Trophoblast cell (in vitro differentiated cells and primary cell): ENCODE data around the gene FYB1.
A peak's percentile ranks its signal among the peaks of the same experiment; 100 is the strongest.

Experiments used
- DNase-seq, 2 donors: peaks; one replicate each; pipeline ENCODE4 v3.0.0-alpha.2; 2016
- H2AFZ ChIP-seq: 2 replicates; pipeline ENCODE4 v1.6.1; 2013; ENCODE audit warnings: low read length, moderate library complexity, mild to moderate bottlenecking; ENCODE audit not compliant: insufficient read depth, poor library complexity
- H2AK5ac ChIP-seq: 2 replicates; pipeline ENCODE4 v1.6.1; 2013; ENCODE audit warnings: mild to moderate bottlenecking, low read length
- H2BK120ac ChIP-seq: 2 replicates; pipeline ENCODE4 v1.6.1; 2013; ENCODE audit warnings: low read length, mild to moderate bottlenecking, moderate library complexity; ENCODE audit not compliant: insufficient read depth, poor library complexity
- H2BK12ac ChIP-seq: 2 replicates; pipeline ENCODE4 v1.6.1; 2013; ENCODE audit warnings: mild to moderate bottlenecking, low read length, moderate library complexity
- H2BK5ac ChIP-seq: 2 replicates; pipeline ENCODE4 v1.6.1; 2013; ENCODE audit warnings: low read length, low read depth, moderate library complexity, mild to moderate bottlenecking; ENCODE audit not compliant: poor library complexity
- H3K14ac ChIP-seq: 2 replicates; pipeline ENCODE4 v1.6.1; 2013; ENCODE audit warnings: mild to moderate bottlenecking, low read length
- H3K18ac ChIP-seq: 2 replicates; pipeline ENCODE4 v1.6.1; 2013; ENCODE audit warnings: mild to moderate bottlenecking, low read length
- H3K23ac ChIP-seq: 2 replicates; pipeline ENCODE4 v1.6.1; 2013; ENCODE audit warnings: low read length
- H3K27ac ChIP-seq: 2 replicates; pipeline ENCODE4 v1.5.1; 2013; ENCODE audit warnings: low read depth, mild to moderate bottlenecking, inconsistent platforms, low read length, moderate library complexity
- H3K27me3 ChIP-seq: 2 replicates; pipeline ENCODE4 v1.6.1; 2013; ENCODE audit warnings: inconsistent platforms, mild to moderate bottlenecking, low read length, moderate library complexity; ENCODE audit not compliant: insufficient read depth
- H3K36me3 ChIP-seq, 2 experiments: 1 replicate in 1 of 2; 2 replicates in 1 of 2; pipeline ENCODE4 v1.6.1; 2013; ENCODE audit warnings: low read length in 2 of 2, mild to moderate bottlenecking in 2 of 2, moderate library complexity in 1 of 2; ENCODE audit not compliant: insufficient read depth in 2 of 2, control insufficient read depth in 1 of 2
- H3K4ac ChIP-seq: 2 replicates; pipeline ENCODE4 v1.6.1; 2013; ENCODE audit warnings: low read depth, mild to moderate bottlenecking, low read length, moderate library complexity
- H3K4me1 ChIP-seq, 2 experiments: 1 replicate in 1 of 2; 2 replicates in 1 of 2; pipeline ENCODE4 v1.6.1; 2013; ENCODE audit warnings: low read length in 2 of 2, mild to moderate bottlenecking in 2 of 2, moderate library complexity in 1 of 2; ENCODE audit not compliant: insufficient read depth in 2 of 2, control insufficient read depth in 1 of 2
- H3K4me2 ChIP-seq: 2 replicates; pipeline ENCODE4 v1.6.1; 2013; ENCODE audit warnings: inconsistent platforms, mild to moderate bottlenecking, low read length, moderate library complexity
- H3K4me3 ChIP-seq: 2 replicates; pipeline ENCODE4 v1.5.1; 2013; ENCODE audit warnings: mild to moderate bottlenecking, low read depth, low read length, inconsistent platforms
- H3K79me1 ChIP-seq: one replicate; pipeline ENCODE4 v1.6.1; 2013; ENCODE audit warnings: low read length
- H3K79me2 ChIP-seq: 2 replicates; pipeline ENCODE4 v1.6.1; 2013; ENCODE audit warnings: low read length, mild to moderate bottlenecking; ENCODE audit not compliant: control insufficient read depth, insufficient read depth, poor library complexity
- H3K9ac ChIP-seq: 2 replicates; pipeline ENCODE4 v1.6.1; 2013; ENCODE audit warnings: mild to moderate bottlenecking, low read length
- H3K9me3 ChIP-seq: 2 replicates; pipeline ENCODE4 v1.6.1; 2013; ENCODE audit warnings: low read depth, mild to moderate bottlenecking, control low read depth, inconsistent platforms, low read length; ENCODE audit not compliant: insufficient read depth
- H4K12ac ChIP-seq: 2 replicates; pipeline ENCODE4 v1.6.1; 2013; ENCODE audit warnings: low read depth, mild to moderate bottlenecking, low read length, moderate library complexity
- H4K8ac ChIP-seq: 2 replicates; pipeline ENCODE4 v1.6.1; 2013; ENCODE audit warnings: low read depth, mild to moderate bottlenecking, low read length, moderate library complexity
- H4K91ac ChIP-seq: one replicate; pipeline ENCODE4 v1.6.1; 2013; ENCODE audit warnings: low read depth, mild to moderate bottlenecking, low read length, moderate library complexity
- WGBS: extraction: QIAGEN DNeasy Blood & Tissue Kit; methylation state at CpG from one replicate; pipeline ENCODE4 v1.1.7; 2013; ENCODE audit warnings: missing lambda C conversion rate; ENCODE audit not compliant: insufficient read length, insufficient coverage; ENCODE audit errors: extremely low coverage; 5-methylcytosine and 5-hydroxymethylcytosine counted together

FYB1 gene

DNA sequence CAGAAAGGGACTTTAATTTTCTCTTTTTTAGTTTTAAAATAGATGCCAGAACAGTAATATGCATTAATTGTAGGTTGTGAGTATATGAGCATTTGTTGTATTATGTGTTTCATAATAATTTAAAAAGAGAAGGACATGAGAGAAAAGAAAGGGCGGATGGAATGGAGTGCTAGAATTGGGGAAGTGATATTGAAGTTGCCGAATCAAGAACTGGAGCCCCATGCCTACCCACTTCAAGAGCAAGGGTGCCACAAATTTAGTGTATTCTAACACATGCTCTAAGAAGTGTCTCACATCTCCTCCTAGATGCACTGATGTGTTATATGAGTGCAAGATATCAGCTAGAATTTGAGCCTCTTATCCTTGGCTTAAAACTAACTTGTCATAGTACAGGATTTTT, 43.6 kb upstream of the FYB1 start:
- H2BK5ac ChIP-seq = no peak overlapping the region
- no peak overlapping the region for H4K91ac ChIP-seq
- no peak for DNase-seq
- H3K27me3 ChIP-seq = no peaks in the 10 kb centered on the region
- H4K8ac ChIP-seq = no peak overlapping the region
- H3K4me2 ChIP-seq = no peak overlapping the region
- H3K23ac ChIP-seq = no peak overlapping the region
- no peak overlapping the region for H3K4me3 ChIP-seq
- no peaks in the 10 kb centered on the region for H3K79me1 ChIP-seq
- no peaks in the 10 kb centered on the region for H3K79me2 ChIP-seq
- no peaks in the 10 kb centered on the region for H3K9me3 ChIP-seq
- no CpG with 5 or more reads among the region's 2 CpGs for WGBS
- H3K4me1 ChIP-seq = no peaks in the 10 kb centered on the region
- no peak overlapping the region for H3K4ac ChIP-seq
- no peak overlapping the region for H4K12ac ChIP-seq
- no peaks in the 10 kb centered on the region for H3K36me3 ChIP-seq
- no peak overlapping the region for H2AFZ ChIP-seq
- no peak overlapping the region for H2BK120ac ChIP-seq
- no peak overlapping the region for H2AK5ac ChIP-seq
- no peak overlapping the region for H3K9ac ChIP-seq
- H3K18ac ChIP-seq = no peak overlapping the region
- no peak overlapping the region for H3K27ac ChIP-seq
- no peak overlapping the region for H3K14ac ChIP-seq
- no peak overlapping the region for H2BK12ac ChIP-seq

DNA sequence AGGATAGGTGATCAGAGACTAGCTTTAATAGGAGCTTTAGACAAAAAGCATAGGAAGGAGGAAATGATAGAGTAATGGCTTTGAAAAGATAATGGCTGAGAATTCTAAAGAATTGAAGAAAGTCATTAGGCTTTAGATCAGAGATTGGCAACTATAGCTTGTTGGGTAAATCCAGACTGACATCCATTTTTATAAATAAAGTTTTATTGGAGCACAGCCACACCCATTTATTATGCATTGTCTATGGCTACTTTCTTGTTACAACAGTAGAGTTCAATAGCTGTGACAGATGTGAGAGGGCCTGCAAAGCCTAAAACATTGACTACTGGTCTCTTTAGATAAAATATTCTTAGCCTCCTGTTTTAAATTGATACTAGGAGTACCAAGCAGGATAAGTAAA, 40.7 kb upstream of the FYB1 start:
- no peak overlapping the region for H3K4me3 ChIP-seq
- H3K23ac ChIP-seq = no peak overlapping the region
- H4K91ac ChIP-seq = no peak overlapping the region
- no peak overlapping the region for H3K9ac ChIP-seq
- H2BK12ac ChIP-seq = no peak overlapping the region
- H3K9me3 ChIP-seq = no peaks in the 10 kb centered on the region
- no peak overlapping the region for H2AFZ ChIP-seq
- no peak overlapping the region for H3K18ac ChIP-seq
- no peaks in the 10 kb centered on the region for H3K27me3 ChIP-seq
- H2AK5ac ChIP-seq = no peak overlapping the region
- no peaks in the 10 kb centered on the region for H3K4me1 ChIP-seq
- no peak overlapping the region for H3K4me2 ChIP-seq
- no peak for DNase-seq
- H3K4ac ChIP-seq = no peak overlapping the region
- H3K79me2 ChIP-seq = no peaks in the 10 kb centered on the region
- no peak overlapping the region for H4K12ac ChIP-seq
- H3K14ac ChIP-seq = no peak overlapping the region
- H4K8ac ChIP-seq = no peak overlapping the region
- no peak overlapping the region for H2BK5ac ChIP-seq
- no peak overlapping the region for H3K27ac ChIP-seq
- H3K36me3 ChIP-seq = no peaks in the 10 kb centered on the region
- no peaks in the 10 kb centered on the region for H3K79me1 ChIP-seq
- no peak overlapping the region for H2BK120ac ChIP-seq

DNA sequence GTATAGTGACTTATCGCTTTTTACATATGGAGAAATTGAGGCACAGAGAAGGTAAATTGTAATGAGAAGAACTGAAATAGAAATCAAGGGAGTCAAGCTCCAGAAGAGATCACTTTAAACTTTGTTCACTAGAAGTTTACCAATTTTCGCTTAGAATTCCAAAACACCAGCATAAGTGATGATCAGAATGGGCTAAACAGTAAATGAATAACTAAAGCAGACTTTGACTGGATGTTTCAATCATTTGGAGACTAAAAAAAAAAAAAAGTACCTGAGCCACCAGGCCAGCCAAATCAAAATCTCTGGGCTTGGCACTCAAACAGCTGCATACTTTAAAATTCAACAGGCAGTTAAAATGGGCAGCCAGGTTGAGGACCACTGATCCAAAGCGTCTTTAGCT, 38.2 kb upstream of the FYB1 start:
- H4K91ac ChIP-seq = no peak overlapping the region
- no peak overlapping the region for H3K4ac ChIP-seq
- H3K14ac ChIP-seq = no peak overlapping the region
- WGBS = no CpG with 5 or more reads among the region's 3 CpGs
- H2BK120ac ChIP-seq = no peak overlapping the region
- no peak overlapping the region for H2AFZ ChIP-seq
- H2BK12ac ChIP-seq = no peak overlapping the region
- no peak overlapping the region for H2AK5ac ChIP-seq
- no peak overlapping the region for H4K8ac ChIP-seq
- no peaks in the 10 kb centered on the region for H3K27me3 ChIP-seq
- no peaks in the 10 kb centered on the region for H3K9me3 ChIP-seq
- H3K9ac ChIP-seq = no peak overlapping the region
- no peaks in the 10 kb centered on the region for H3K79me1 ChIP-seq
- H2BK5ac ChIP-seq = no peak overlapping the region
- H3K4me1 ChIP-seq = no peaks in the 10 kb centered on the region
- no peaks in the 10 kb centered on the region for H3K36me3 ChIP-seq
- no peak overlapping the region for H3K18ac ChIP-seq
- H3K23ac ChIP-seq = no peak overlapping the region
- DNase-seq = no peak
- H4K12ac ChIP-seq = no peak overlapping the region
- H3K4me2 ChIP-seq = no peak overlapping the region
- H3K4me3 ChIP-seq = no peak overlapping the region
- no peak overlapping the region for H3K27ac ChIP-seq
- no peaks in the 10 kb centered on the region for H3K79me2 ChIP-seq

DNA sequence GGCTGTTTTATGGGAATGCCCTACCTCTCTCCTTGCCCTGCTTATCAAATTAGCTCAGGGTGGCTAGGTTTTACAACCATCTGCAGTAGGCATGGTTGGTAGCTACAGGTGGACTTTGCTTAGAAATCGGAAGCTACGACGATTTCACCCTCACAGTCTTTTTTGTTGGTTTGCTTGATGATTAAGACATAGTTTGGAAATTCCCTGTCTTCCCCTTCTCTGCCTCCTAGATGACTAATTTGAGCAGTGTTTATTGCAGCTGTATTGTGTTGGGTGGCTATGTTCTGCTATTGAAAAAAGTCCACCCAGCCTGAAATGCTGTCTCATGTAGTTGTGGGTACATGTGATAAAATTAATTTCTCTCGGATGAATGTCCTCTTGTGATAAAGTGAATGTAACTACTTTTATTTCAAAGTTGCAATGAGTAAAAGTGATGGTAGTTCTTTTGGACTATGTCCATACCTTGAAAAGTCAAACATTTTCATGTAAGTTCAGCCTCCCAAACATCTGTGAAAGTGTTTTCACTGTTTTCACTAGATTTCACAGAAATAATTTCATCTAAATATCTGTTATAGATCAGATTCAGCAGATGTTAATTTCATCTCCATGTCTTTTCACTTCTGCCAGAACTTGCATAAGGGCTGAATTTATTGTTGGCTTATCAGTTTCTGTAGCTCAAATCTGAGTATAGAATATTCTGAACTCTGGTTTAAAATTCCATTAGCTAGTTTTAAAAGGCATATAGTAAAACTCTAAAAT, 37.3 kb upstream of the FYB1 start:
- no peak overlapping the region for H2BK120ac ChIP-seq
- no peak overlapping the region for H3K4ac ChIP-seq
- H2AFZ ChIP-seq = no peak overlapping the region
- H2BK12ac ChIP-seq = no peak overlapping the region
- H2AK5ac ChIP-seq = no peak overlapping the region
- H3K4me2 ChIP-seq = no peak overlapping the region
- peak; percentile 7 to 52 for DNase-seq
- no peak overlapping the region for H2BK5ac ChIP-seq
- no peaks in the 10 kb centered on the region for H3K36me3 ChIP-seq
- no peak overlapping the region for H3K9ac ChIP-seq
- H3K27me3 ChIP-seq = no peaks in the 10 kb centered on the region
- no peak overlapping the region for H3K18ac ChIP-seq
- no peaks in the 10 kb centered on the region for H3K79me1 ChIP-seq
- no peaks in the 10 kb centered on the region for H3K4me1 ChIP-seq
- no peak overlapping the region for H4K12ac ChIP-seq
- H3K23ac ChIP-seq = no peak overlapping the region
- no peaks in the 10 kb centered on the region for H3K79me2 ChIP-seq
- H3K9me3 ChIP-seq = no peaks in the 10 kb centered on the region
- no peak overlapping the region for H4K91ac ChIP-seq
- H3K4me3 ChIP-seq = no peak overlapping the region
- no peak overlapping the region for H3K14ac ChIP-seq
- H3K27ac ChIP-seq = no peak overlapping the region
- WGBS = no CpG with 5 or more reads among the region's 4 CpGs
- H4K8ac ChIP-seq = no peak overlapping the region
